HG02623 (cell line): Measurements from ENCODE around the gene CDX1.

ENCODE experiments used
- ATAC-seq: cut with Tn5 transposase; IDR thresholded peaks from one replicate; pipeline ENCODE4 v1.9.1; 2021; ENCODE audit warnings: moderate library complexity; ENCODE audit not compliant: unreplicated experiment

Gene CDX1

DNA sequence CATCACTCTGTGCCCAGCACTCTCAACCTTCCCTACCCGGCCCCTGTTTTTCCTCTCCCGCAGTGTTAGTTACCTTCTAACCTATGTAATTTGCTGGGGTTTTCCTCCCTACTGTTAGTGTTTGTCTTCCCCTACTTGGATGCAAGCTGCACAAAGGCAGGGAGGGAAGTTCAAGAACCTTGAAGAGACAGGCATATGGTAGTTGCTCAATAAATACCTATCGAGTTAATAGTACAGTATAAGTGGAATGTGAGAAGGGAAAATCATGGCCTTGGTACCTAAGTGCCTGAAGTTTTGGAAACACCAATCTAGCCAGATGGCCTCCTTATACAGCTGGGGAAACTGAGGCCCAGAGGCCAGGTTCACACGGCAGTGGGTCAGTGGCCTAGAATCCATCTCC is 35.1 kb upstream of the CDX1 start:
- no peak for ATAC-seq

DNA sequence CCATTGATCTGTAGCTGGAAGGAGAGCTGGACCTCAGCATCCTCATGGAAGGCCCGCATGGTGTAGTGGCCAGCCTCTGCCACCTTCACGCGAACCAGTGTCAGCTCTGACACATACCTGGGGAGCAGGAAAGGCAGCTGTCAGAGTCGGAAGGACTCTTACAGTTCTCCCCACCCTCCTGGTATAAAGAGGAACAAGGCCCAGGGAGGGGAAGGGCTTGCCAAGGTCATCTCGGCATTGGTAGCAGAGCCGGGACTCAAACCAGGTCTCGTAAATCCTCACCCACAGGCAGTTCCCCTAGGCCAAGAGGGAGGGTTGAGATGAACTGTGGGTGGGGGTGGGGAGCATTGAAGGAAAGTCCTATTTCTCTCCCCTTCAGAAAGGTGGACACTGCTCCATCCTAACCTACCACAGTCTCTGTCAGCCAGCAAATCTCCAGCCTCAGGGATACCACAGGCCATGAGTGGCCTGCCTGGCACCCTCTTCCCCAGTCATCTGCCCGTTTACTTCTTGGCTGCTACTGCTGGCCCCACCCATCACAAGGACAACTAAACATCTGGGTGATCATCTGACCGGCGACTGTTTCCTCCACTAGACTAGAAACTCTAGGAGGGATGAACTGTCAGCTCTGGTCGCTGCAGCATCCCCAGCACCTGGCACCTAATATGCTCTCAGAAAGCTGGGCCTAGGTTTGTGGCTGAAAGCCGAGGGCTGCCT is 34.4 kb upstream of the CDX1 start:
- no peak for ATAC-seq

DNA sequence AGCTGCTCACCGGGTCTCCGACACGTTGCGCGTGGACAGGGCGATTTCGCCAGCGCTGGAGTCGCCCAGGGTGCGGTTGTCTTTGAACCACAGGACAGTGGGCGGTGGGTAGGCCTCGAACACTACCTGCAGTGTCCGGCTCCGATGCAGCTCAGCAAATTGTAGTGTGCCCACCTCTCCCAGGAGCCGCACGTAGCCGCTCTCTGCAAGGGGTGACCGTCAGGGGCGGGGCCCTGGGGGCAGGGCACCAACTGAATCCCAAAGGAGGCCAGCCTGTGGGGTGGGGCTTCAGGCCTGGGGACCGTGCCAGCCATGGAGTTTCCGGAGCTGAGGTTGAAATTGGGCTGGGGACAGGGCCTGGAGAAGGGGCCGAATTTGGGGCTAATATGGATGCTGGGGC is 33.8 kb upstream of the CDX1 start:
- no peak for ATAC-seq

DNA sequence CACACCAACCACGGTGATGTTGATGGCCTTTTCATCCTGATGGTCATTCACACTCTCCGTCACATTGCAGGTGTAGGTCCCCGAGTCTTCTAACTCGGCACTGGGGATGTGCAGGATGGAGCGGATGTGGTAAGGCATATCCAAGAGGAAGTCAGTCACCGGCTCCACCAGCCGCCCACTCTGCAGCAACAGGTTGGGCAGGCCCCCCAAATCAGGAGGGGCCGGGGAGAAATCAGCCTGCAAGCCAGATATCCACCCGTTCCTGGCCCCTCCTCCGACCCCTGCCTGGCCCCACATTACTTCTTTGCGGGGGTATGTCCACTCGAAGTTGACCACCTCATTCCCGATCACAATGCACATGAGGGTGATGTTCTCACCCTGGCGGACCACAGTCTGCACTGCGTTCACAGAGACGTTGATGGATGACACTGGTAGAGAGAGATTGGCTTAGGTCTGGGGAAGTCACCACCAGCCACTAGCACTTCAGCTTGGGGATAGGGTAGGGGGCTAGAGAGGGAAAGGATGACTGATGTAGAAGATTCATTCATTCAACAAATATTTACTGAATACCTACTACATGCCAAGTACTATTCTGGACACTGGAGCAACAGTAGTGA is 32.9 kb upstream of the CDX1 start:
- ATAC-seq: no peak

- ATAC-seq: no peak
These were observed 32.4 kb upstream of the CDX1 start for GRCh38 chr5:150134198-150134588.

DNA sequence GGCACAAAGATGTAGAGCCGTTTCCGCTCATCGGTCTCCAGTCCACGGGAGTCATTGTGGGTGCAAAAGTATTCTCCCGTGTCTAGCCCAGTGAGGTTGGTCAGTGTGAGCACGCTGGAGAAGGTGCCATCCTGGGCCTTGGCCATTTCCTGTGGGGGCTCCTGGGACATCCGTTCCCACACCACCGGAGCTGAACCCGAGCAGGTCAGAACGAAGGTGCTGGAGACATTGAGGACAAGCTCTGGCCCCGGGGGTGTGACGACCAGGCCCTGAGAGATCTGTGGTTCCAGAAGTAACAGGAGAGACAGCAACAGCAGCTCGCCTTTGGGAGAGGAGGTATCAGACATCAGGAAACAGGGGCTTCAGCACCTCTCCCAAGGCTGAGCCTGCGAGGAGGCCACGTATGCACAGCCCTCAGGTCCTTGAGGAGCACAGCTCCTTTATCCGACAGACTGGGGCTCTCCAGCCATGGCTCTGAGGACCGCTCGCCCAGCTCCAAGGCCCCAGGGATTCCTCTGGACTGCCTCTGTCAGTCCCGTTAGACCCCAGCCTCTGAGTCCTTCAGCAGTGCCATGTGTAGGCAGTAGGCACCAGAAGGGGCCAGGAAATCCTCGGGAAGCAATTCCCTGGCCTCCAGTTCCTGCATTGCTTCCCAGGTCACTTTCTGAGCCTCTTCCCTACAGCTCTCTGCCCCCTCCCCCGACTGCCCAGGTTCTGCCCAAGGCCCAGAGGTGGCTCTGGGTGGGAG is 30.8 kb upstream of the CDX1 start:
- no peak for ATAC-seq

GRCh38 chr5:150136305-150137167 is 30.0 kb upstream of the CDX1 start:
- no peak for ATAC-seq

DNA sequence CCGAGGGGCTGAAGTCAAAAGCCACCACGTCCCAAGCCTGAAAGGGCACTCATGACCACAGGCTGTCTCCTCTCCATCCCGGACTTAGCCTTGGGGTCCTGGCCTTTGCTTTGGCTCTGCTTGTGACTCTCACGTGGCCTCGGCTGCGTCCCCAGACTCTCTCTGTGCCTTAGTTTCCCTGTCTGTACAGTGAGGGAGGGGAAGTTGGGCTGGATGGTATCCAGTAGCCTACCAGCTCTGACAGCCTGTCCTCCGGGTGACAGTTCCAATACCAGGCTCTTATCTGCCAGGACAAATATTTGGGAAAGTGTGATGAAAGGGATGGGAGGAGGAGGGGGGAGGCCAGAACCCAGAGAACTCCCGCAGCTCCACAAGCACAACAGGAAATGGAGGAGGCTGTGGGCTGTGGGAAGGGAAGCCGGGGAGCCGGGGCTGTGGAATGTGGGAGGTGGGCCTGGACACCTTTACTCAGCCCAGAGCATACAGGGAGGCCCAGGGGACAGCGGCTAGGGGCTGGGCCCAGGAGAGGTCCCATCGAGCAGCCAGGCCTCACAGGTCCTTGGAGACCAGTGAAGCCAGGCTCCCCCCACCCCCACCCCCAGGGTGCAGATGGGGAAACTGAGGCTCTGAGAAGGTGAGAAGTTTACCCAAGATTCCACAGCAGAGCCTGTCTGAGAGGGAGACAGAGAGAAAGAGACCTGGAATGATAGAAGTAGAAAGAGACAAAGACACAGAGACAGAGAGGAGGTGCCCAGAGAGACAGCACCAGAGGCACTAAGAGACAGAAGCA is 29.2 kb upstream of the CDX1 start:
- no peak for ATAC-seq

DNA sequence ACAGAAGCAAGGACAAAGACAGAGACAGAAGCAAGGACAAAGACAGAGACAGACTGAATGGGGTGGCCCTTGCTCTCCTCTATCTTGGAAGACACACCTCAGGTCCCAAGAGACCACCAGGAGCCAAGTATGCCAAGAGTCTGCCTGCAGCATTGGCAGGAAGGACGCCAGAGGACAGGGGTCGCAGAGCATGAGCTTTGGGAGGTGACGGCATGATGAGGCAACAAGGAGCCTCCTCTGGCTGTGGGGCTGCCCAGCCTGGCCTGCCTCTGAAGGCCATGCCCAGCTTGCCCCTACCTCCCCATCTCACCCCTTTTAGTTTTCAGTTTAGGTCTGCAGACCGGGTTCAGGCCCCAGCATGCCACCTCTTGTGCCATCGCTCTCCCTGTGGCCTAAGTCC is 28.6 kb upstream of the CDX1 start:
- no peak for ATAC-seq

GRCh38 chr5:150138551-150139265 is 27.9 kb upstream of the CDX1 start:
- ATAC-seq: no peak

GRCh38 chr5:150139334-150139733 is 27.2 kb upstream of the CDX1 start:
- no peak for ATAC-seq

DNA sequence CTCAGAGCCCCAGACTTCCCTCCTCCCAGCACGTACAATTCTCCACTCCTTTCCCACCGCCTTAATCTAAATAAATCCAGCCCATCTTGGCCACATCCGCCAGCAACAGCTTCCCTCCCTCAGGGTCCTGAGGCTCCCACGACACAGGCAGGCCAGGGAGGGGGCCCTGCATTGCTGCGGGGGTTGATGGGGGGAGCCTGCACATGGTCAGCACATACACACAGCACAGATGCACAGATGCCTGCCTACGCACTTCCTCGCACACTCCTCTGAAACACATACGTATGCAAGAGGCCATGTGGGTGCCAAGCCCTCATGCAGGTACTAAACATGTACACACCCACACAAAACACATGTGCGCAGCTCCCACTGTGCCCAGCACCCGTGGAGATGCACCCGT is 25.7 kb upstream of the CDX1 start:
- ATAC-seq: no peak

- no peak for ATAC-seq
These were observed 24.9 kb upstream of the CDX1 start for GRCh38 chr5:150141544-150142184.

- ATAC-seq: no peak
These were observed 24.2 kb upstream of the CDX1 start for GRCh38 chr5:150142185-150142958.

GRCh38 chr5:150142959-150143349 is 23.6 kb upstream of the CDX1 start:
- no peak for ATAC-seq

DNA sequence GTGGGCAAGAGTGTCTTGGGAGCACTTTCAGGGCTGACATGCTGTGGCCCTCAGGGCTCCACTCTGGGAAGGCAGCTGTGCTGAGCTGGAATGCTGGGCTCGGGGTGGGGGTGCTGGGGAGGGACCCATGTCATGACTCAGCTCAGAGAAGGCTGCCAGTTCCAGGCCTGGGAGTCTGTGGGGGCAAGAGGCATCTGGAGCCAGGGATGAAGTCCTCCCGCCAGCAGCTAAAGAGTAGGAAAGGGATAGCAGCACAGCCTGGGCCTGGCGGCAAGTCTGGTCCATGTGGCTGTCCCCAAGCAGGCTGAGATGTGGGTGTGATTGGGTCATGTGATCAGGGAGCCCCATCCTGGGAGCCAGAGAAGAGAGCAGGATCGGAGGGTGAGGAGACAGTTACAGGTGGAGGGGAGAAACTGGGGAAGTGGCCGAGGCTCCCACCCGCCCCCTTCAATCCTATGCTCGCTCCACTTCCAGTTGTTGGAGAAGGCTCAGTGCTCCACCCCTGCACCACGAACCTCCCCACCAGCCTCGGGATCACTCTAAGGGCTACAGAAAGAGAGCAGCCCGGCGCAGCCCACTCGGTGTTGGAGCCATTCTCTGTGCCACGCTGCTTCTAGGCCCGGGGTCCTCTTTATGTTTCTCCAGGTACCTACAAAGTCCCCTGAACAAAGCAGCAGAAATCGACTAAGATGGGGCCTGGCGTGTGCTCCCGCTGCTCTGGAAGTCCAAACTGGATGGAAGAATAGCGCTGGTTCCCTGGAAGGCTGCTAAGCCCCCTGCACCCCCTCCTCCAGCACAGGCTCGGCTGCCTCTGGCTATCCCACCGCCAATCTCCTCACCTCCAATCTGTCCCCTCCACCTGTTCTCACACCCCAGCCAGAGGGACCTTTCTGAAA is 23.0 kb upstream of the CDX1 start:
- no peak for ATAC-seq

GRCh38 chr5:150144246-150144801 is 22.3 kb upstream of the CDX1 start:
- ATAC-seq: no peak
